ENCODE results near the gene XPO6. TPM values are rescaled to one million over a fixed set of nuclear protein-coding genes. Genes with fewer than 3 reads are reported as not detected.

XPO6 gene
- total RNA-seq, 1 experiment from 2014 or later = 162 TPM

DNA sequence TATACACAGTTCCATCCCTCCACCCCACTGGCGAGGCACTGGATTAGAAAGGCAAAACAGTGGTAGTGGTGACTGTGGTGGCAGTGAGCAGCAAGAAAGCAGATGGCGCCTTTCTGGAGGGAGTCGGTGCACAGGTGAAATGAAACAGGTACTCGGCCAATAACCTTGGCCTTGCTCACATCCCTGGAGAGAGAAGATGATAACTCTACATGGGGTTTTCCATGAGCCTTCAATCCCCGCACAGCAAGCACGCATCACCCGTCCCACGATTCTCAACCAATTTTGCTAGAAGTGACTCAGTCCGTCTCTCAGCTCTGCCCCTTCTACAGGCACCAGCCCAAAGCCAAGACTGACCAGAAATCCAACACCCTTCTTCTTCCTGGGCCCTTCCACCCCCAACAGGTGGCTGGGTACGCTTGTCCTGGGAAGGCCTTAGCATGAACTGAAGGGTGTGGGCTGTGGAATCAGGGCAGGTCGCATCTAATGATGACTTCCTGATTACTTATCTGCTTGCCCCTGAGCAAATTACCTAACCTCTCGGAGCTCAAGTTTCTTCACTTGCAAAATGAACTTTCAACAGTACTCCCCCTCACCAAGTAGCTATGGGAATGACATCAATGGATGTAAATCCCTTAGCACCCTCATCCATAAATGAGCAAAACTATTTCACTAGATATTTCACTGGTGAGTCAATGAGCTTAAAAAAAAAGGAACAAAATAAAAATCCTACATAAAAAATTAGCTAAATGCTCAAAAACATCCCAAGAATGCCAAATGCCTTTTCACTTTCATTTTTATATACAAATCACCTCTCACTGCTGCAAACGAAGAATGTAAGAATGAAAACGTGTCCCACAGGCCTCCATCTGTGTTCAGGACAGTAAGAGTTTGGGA, 18.0 kb downstream of the XPO6 start:
- BruUV-seq (replicated peaks) = no TSS peak
- RAD21 ChIA-PET (ENCODE audit: low non-redundant PET in 1 of 2, low total read pairs in 2 of 2, uncharacterized antibody in 2 of 2, unreplicated experiment in 2 of 2) = no interaction called here
- Histone ChIP-seq H3K4me2 (ENCODE audit: low read length) (no peak overlapping the region), H3K9me2 (ENCODE audit: insufficient read depth) (no peaks in the 10 kb centered on the region), H3K4me1 (ENCODE audit: control insufficient read depth in 1 of 2, insufficient read depth in 2 of 2, low read length in 2 of 2) (peaks cover 2 to 49% of the 10 kb centered on the region in 2 experiments; a peak in 1 of 4 replicates), H3K4me3 (replicated peaks in 1 of 2; ENCODE audit: low read depth in 1 of 2, low read length in 2 of 2) (no peak overlapping the region), H3K36me3 (ENCODE audit: control insufficient read depth in 1 of 2, insufficient read depth in 2 of 2, low read length in 2 of 2) (peaks cover 3 to 25% of the 10 kb centered on the region in 2 experiments; a peak in 2 of 4 replicates), H3K9ac (ENCODE audit: low read length) (no peak overlapping the region), H4K20me1 (ENCODE audit: insufficient read depth) (peaks cover 70% of the 10 kb centered on the region; the same call in 1 of the 2 replicates), H3K79me2 (ENCODE audit: insufficient read depth, low read length) (peaks cover 100% of the 10 kb centered on the region), H2AFZ (ENCODE audit: low read depth, low read length, poor library complexity, severe bottlenecking) (no peak overlapping the region), H3K27ac (ENCODE audit: low read depth, low read length) (no peak overlapping the region), H3K9me3 (ENCODE audit: control insufficient read depth in 1 of 2, insufficient read depth in 1 of 2, low read depth in 1 of 2, low read length in 2 of 2) (no peaks in the 10 kb centered on the region), H3K27me3 (ENCODE audit: insufficient read depth, low read length) (no peaks in the 10 kb centered on the region)
- POLR2A ChIA-PET = no interaction called here
- no peak for ATAC-seq
- DNase-seq (ENCODE audit: low read depth, low spot score) = no peak
- intact Hi-C loops (cut with micrococcal nuclease) = no loop called here
- CTCF ChIA-PET = no interaction called here
- no peak for TF ChIP-seq ZFX (IDR thresholded peaks at IDR 0.05)
- TF ChIP-seq FOSL1 (IDR thresholded peaks at IDR 0.05; ENCODE audit: low read depth) = no peak
- TF ChIP-seq ELF1 (IDR thresholded peaks at IDR 0.05; ENCODE audit: borderline replicate concordance, low read depth) = no peak
- no peak for TF ChIP-seq EZH2 (IDR thresholded peaks at IDR 0.05)
- TF ChIP-seq ZNF274 (IDR thresholded peaks at IDR 0.05; ENCODE audit: low read depth, low read length) = no peak
- TF ChIP-seq TCF7L2 (IDR thresholded peaks at IDR 0.05; ENCODE audit: borderline replicate concordance, extremely low read depth, insufficient read depth, insufficient read length) = no peak
- no peak for TF ChIP-seq POLR2A (IDR thresholded peaks at IDR 0.05; ENCODE audit: borderline replicate concordance, extremely low read depth, insufficient read depth, insufficient read length)
- TF ChIP-seq, protein P1, sequence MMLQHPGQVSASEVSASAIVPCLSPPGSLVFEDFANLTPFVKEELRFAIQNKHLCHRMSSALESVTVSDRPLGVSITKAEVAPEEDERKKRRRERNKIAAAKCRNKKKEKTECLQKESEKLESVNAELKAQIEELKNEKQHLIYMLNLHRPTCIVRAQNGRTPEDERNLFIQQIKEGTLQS (IDR thresholded peaks at IDR 0.05) = no peak
- no peak for TF ChIP-seq SRF (IDR thresholded peaks at IDR 0.05; ENCODE audit: low read depth)
- TF ChIP-seq, protein P2, sequence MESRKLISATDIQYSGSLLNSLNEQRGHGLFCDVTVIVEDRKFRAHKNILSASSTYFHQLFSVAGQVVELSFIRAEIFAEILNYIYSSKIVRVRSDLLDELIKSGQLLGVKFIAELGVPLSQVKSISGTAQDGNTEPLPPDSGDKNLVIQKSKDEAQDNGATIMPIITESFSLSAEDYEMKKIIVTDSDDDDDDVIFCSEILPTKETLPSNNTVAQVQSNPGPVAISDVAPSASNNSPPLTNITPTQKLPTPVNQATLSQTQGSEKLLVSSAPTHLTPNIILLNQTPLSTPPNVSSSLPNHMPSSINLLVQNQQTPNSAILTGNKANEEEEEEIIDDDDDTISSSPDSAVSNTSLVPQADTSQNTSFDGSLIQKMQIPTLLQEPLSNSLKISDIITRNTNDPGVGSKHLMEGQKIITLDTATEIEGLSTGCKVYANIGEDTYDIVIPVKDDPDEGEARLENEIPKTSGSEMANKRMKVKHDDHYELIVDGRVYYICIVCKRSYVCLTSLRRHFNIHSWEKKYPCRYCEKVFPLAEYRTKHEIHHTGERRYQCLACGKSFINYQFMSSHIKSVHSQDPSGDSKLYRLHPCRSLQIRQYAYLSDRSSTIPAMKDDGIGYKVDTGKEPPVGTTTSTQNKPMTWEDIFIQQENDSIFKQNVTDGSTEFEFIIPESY (IDR thresholded peaks at IDR 0.05; ENCODE audit: extremely low read depth, insufficient replicate concordance, low read length) = no peak
- TF ChIP-seq, protein P3, sequence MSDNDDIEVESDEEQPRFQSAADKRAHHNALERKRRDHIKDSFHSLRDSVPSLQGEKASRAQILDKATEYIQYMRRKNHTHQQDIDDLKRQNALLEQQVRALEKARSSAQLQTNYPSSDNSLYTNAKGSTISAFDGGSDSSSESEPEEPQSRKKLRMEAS (IDR thresholded peaks at IDR 0.05) = no peak
- TF ChIP-seq RAD21 (IDR thresholded peaks at IDR 0.05; ENCODE audit: low read depth) = no peak
- TF ChIP-seq EGR1 (IDR thresholded peaks at IDR 0.05; ENCODE audit: low read depth) = no peak
- no peak for TF ChIP-seq SP1 (IDR thresholded peaks at IDR 0.05; ENCODE audit: low read depth)
- no peak for TF ChIP-seq SIN3A (IDR thresholded peaks at IDR 0.05; ENCODE audit: low read depth)
- TF ChIP-seq YY1 (IDR thresholded peaks at IDR 0.05; ENCODE audit: extremely low read depth, insufficient replicate concordance, low read depth, low read length) = no peak
- no peak for TF ChIP-seq CBX3 (IDR thresholded peaks at IDR 0.05; ENCODE audit: low read depth)
- no peak for TF ChIP-seq EZH2phosphoT487 (IDR thresholded peaks at IDR 0.05; ENCODE audit: borderline replicate concordance)
- no peak for TF ChIP-seq CEBPB (IDR thresholded peaks at IDR 0.05; ENCODE audit: low read depth)

Data from HCT116 (cell line).